ENCODE measurements around the gene RHBDL3.

DNA sequence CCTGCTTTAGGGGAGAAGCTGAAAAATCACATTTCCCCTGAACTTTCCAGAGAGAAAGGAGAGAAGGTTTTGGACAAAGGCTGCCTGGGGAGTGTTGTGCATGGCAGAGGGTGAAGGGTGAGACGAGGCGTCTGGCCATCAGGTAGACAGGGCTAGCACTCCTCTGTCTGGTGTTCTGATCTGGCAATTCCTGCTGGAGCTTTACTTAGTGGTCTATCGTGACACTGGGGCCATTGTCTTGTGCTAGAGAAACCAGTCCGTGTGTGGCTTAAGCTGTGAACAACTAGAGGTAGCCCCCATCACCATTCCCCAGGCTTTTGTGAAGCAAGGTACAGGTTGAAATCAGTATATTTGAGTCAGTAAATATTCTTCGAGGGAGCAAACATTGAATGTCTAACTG, 8.5 kb downstream of the RHBDL3 start:
- TF ChIP-seq, protein P1, sequence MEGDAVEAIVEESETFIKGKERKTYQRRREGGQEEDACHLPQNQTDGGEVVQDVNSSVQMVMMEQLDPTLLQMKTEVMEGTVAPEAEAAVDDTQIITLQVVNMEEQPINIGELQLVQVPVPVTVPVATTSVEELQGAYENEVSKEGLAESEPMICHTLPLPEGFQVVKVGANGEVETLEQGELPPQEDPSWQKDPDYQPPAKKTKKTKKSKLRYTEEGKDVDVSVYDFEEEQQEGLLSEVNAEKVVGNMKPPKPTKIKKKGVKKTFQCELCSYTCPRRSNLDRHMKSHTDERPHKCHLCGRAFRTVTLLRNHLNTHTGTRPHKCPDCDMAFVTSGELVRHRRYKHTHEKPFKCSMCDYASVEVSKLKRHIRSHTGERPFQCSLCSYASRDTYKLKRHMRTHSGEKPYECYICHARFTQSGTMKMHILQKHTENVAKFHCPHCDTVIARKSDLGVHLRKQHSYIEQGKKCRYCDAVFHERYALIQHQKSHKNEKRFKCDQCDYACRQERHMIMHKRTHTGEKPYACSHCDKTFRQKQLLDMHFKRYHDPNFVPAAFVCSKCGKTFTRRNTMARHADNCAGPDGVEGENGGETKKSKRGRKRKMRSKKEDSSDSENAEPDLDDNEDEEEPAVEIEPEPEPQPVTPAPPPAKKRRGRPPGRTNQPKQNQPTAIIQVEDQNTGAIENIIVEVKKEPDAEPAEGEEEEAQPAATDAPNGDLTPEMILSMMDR (conservative IDR thresholded peaks at IDR 0.05; ENCODE audit: low read depth, low read length) = no peak
- TF ChIP-seq EZH2 (IDR thresholded peaks at IDR 0.05; ENCODE audit: borderline replicate concordance, low read depth, low read length, poor library complexity, severe bottlenecking) = no peak

Data from A673 (cell line).